Effector CD8-positive, alpha-beta T cell (primary cell): ENCODE data around the gene GGTLC1.
"Not testable (repeated sequence)": the region's sequence is repeated elsewhere in the genome, so short reads cannot be mapped to it uniquely, and the experiment has no call there.

Experiments
- DNase-seq: peaks from one replicate; lab custom pipeline; 2025; lab: John Stamatoyannopoulos, UW

Gene GGTLC1

DNA sequence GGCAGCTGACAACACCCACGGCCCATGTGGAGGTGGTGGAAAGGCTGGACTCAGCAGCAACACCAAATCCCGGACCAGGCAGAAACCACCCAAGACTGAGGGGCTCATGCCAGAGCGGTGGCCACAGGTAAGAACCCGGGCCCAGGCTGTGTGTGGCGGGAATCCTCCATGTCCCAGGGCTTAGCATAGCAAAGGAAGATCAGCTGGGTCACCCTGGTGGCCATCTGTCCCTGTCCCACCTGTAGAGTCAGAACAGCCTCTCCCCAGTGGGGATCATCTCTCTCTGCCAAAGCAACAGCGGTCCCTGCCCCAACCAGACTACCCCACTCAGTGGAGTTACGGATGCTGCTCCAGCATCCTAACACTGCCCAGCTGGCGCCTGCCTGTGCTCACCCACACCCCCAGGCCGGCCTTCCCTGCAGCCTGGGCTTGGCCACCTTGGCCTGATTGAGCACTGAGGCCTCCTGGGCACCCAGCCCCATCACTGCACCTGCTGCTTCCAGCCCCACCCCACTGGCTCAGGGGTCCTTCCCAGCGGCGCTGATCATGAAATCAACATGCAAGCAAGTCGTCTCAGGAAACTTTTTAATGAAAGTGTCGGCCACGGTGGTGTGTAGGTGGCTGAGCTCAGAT lies 5.5 kb upstream of the GGTLC1 start:
- DNase-seq = not testable (repeated sequence)

DNA sequence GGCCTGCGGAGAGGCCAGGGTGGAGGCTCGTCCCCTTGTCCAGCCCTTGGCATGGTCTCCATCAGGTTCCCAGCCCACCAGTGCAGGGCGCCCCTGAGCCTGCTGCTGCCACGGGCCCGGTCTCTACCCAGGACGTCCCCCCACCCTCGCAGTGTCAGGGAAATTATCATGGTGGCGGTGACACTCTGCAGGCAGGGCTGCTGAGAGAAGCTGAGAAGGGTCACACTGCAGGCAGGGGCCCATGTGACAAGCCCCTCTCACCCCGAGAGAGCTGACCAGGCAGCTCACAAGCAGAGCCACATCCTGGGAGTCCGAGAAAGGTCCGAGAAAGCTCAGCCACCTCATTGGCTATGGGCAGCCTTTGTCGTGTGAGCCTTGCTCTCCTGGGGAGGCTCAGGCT lies 4.9 kb upstream of the GGTLC1 start:
- DNase-seq = not testable (repeated sequence)

DNA sequence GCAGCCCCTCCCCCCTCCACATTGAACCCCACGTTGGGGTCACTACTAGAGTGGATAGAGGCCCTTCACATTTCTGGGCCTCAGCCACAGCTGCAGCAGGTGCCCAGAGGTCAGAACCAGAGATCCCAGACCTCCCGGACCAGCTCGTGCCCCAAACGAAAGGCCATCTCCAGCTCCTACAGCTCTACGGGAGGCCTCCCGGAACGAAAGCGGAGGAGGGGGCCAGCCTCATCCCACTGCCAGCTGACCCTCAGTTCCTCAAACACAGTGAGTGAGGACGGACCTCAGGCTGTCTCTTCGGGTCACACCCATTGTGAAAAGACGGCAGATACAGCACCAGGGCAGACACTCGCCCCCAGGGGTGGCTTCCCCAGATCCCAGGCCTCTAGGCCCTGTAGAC lies 1.7 kb upstream of the GGTLC1 start:
- DNase-seq = not testable (repeated sequence)

DNA sequence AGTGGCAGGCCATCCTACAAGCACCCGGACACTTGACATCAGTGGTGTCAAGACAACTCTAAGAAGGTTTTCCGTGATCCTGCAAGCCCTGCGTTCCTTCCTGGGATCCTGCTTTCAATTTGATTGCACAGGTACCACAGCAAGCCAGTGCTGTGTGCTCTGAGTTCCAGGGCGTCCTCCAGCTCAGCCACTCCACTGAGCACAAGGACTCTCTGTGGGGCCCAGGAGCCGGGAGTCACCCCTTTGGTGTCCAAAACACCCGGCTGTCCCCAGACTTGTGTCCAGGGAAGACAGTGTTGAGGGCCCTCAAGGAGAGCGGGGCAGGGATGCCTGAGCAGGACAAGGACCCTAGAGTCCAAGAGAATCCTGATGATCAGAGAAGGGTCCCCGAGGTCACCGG lies 387 bp upstream of the GGTLC1 start:
- DNase-seq = not testable (repeated sequence)

DNA sequence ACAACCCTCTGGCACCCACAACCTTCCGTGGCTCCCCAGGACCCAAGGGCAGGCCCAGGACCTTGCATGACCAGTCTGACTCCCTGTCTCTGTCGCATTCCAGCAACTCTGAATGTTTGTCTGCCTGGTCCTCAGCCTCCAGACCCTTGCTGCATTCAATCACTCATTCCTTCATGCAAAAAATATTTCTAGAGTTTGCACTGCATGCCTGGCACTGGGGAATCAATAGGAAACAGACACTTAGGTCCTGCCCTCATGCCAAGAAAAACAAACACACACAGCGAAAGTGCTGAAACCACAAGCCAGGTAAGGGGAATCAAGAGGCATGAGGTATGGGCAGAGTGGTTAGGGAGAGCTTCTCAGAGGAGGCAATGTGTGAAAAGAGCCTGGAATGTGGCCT lies 1.9 kb downstream of the GGTLC1 start:
- not testable (repeated sequence) for DNase-seq

DNA sequence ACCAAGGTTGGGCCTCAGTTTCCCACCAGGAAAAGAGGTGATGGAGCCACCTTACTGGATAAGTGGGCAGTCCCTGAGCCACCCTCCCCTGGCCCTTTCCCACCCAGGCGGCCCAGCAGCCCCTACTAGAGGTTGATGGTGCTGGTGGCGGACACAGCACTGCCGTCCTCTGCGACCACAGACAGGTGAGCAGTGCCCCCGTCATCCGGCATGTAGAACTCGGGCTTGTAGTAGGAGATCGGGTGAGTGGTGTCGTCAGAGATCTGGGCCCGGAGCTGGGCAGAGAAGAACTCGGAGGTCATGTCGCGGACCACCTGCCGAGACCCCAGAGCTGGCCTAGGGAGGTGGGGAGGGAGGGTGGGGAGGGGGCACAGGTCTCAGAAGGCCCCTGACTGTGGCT lies 2.3 kb downstream of the GGTLC1 start:
- DNase-seq = not testable (repeated sequence)

DNA sequence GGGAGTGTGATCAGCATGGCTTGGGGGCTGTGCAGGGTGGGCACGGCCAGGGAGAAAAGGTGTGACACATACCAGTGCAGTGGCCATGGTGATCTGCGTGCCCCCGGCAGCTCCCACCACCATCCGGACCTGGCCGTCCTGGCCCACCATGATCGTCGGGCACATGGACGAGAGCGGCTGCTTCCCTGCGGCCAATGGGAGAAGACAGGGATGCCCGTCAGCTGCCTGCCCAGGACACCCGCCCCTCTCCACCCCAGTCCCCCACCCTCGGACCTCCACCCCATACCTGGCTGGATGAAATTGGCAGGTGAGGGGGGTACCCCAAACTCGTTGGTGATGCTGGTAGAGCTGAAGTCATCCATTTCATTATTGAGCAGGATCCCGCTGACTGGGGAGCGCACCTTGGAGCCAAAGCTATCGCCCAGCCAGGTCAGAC lies 2.8 kb downstream of the GGTLC1 start:
- not testable (repeated sequence) for DNase-seq

DNA sequence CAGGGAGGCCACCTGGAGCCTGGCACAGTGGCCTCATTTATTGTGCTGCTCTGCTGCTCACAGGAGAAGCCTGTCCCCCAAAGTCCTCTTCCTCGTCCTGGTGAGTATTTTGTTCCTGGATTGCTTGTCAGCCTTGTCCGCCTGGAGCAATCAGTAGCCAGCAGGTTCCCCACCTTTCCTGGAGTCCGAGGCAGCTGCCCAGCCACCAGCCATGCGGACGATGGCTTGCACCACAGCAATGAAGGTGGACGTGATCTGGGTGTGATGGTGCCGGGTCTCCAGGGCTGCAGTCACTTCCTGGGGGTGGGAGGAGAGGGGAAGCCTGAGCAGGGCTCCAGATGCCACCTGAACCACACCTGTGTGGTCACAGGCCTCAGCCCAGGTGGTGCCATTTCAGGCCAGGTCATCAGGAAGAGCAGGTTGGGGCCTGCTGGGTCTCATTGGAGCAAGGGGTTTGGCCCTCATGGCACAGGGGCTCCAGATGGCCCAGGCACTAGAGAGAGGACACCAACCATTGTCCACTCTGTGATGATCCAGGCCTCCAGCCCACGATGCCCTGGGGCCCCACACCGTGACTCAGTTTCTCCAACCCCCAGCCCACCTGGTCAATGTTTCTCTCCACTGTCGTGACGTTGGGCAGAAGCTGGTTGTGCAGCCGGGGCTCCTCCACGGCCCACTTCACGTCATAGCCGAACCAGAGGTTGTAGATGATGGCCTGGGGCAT lies 3.4 kb downstream of the GGTLC1 start:
- not testable (repeated sequence) for DNase-seq

DNA sequence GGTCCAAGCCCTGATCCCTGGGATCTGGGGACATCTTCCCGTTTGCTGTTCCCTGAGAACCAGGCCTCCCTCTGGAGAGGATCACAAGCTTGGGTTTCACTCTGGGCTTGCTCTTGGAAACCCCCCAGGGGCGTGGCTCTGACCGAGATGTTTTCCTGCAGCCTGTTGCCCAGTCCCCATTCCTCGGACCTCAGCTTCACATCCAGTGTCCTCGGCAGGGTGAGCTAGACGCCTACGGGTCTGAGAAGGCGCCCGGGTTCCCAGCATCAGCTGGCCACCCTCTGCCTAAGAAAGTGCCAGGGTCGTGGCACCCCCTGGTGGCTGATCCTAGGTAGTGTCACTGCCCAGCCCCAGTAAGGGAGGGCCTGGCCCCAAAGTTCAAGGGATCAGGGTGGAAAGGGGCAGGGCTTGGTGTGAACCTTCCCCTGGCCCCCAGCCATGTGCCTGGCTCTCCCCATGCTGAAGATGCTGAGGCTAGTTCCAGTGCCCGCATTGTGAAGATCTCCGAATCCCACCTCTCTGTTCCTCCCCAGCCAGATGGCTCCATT lies 4.0 kb downstream of the GGTLC1 start:
- not testable (repeated sequence) for DNase-seq

DNA sequence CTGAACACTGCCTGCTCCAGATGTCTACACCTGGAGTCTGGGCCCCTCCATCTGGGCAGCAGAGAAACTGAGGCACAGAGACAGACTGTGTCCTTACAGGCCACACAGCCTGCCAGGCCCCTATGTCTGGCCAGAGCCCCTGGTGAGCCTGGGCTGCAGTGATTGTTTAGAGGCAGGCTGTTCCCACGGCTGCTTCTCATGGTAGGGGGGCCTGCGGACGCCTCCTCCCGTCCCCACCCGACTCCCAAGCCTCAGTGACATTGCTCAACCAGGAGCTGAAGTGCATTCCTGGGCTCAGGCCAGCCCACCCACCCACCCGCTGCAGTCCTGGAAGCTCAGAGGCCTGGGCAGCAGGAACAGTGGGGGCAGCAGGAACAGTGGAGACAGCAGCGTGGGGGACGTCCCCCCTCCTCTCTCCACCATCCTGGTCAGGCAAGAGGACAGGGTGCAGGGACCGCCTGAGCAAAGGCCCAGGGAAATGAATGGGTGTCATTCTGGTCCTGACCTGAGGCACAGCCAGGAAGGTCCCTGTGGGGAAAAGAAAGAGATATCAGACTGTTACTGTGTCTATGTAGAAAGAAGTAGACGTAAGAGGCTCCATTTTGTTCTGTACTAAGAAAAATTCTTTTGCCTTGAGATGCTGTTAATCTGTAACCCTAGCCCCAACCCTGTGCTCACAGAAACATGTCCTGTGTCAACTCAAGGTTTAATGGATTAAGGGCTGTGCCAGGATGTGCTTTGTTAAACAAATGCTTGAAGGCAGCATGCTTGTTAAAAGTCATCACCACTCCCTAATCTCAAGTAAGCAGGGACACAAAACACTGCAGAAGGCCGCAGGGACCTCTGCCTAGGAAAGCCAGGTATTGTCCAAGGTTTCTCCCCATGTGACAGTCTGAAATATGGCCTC lies 6.2 kb downstream of the GGTLC1 start:
- not testable (repeated sequence) for DNase-seq

DNA sequence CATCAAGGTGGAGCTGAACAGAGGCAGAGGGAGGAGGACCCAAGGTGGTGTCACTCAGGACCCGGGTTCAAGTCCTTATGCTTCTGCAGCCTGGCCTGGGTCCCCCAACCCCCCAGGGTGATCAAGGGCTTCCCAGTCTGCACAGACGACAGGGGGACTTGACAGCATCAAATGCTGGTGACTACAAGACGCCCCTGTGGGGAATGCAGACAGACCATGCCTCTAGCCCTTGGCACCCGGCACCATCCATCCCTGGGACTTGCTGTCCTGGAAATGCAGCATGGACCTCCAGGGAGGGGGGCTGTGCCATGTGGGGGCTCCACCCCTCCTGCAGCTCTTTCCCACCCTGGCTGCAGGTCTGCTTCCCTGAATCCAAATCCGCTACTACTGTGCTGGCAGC lies 7.1 kb downstream of the GGTLC1 start:
- DNase-seq = not testable (repeated sequence)

DNA sequence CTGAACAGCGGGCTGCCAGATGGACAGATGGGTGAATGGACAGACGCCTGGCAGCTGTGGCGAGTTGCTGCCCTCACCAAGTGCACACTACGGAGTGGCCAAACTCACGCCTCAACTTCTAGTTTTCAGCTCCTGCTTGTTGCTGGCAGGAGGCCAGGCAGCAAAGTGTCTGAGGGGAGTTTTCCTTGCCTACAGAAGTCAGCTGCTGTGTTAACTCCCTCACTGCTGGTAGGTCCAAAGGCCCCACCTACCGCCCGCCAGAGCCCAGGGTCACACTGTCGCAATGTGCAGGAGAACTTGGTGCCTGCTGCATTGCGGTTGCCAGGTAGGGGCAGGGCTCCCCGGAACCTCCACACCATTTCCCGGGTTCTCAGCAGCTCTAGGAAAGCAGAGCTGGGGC lies 7.6 kb downstream of the GGTLC1 start:
- not testable (repeated sequence) for DNase-seq

DNA sequence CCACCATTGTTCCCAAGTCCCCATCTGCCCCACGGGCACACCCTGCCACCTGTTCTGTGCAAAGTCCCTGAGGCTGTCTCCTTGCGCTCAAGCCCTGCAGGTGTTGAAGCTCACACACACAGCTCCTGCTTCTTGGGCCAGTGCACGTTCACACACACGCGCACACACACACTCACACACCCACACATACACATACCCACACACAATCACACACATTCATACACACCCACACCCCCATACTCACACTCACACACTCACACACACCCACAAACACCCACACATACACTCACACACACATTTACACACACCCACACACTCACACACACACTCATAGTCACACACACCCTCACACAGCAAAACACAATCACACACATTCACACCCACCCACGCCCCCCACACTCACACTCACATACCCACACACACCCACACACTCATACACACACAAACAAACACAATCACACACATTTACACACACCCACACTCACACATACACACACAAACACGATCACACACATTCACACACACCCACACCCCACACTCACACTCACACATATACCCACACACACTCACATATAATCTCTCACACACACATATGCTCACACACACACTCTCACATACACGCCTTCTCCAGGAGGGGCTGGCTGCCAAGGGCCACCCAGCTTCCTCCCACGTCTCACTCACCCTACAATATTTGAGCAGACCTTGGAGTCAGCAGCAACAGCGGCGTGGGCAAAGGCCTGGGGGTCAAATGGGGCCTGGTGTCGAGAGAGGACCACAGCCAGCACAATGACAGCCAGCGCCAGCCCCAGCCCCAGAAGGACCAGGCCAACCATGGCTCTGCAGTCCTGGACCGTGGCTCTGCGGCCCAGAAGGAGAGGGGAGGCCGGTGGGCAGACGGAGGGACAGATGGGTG lies 8.4 kb downstream of the GGTLC1 start:
- not testable (repeated sequence) for DNase-seq

DNA sequence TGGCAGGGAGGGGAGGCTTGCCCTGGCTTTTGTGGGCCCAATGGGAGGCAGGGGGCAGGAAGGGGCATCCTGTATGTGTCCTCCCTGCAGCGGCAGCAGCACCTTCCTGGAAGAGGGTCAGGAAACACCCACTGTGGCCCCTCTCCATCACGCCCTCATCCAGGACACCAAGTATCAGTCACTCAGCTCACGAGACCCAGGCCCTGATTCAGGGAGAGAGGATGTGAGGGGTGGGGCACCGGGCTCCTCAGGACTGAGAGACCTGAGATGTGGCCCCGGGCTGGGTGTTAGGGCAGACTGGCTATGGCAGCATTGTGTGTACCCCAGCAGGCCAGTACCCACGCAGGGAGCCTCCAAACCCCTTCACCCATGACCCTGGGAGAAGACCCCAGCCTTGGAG lies 9.2 kb downstream of the GGTLC1 start:
- DNase-seq = not testable (repeated sequence)

DNA sequence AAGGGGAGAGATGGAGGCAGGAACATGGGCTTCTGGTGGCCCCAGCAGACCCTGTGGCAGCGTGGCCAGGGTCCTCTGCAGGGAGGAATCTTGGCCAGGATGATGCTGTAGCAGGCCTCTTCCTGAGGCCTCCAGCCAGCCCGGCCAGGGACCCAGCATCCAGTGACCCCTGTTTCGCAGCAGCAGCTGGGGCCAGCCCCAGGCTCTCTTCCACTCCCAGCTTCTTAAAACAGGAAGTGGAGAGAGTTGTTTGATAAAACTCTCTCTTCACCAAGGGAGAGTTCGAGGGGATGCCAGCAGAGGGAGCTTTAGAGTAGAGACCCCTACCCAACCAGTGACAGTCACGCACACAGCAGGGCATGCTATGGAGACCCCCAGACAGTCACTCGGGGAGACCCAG lies 10.1 kb downstream of the GGTLC1 start:
- DNase-seq = not testable (repeated sequence)

DNA sequence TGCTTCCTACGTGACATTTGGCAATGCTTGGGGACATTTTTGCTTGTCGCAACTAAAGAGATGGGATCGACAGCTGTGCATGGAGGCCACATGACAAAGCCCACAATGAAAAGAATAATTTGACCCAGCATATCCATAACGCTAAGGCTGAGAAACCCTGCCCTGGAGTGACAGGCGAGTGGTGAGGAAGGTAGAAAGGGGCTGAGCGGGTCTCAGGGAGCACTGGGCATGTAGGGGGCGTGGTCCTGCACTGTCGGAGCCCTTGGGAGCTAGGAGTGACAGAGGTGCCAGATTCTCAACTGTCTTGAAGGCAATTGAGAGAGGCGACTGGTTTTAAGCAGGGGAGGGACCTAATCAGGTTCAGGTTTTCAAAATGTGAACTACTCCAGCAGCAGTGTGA lies 13.6 kb downstream of the GGTLC1 start:
- DNase-seq = no peak

DNA sequence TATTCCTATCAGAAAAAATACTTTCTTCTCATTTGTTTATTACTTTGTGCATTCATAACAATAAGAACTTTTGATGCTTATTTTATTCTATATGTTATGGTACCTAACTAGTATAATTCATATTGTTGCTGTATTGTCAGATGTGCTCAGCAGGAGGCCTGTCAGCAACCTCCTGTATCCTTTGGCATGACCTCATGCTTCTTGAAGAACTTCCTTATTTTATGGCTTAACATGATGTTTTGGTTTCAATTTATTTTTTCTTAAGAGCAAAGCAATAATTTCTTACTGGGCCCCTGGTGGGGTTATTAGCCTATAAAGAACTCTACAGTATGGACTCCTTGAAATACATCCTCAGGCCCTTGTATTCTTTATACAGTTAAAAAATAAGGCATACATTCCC lies 17.3 kb downstream of the GGTLC1 start:
- DNase-seq = no peak

DNA sequence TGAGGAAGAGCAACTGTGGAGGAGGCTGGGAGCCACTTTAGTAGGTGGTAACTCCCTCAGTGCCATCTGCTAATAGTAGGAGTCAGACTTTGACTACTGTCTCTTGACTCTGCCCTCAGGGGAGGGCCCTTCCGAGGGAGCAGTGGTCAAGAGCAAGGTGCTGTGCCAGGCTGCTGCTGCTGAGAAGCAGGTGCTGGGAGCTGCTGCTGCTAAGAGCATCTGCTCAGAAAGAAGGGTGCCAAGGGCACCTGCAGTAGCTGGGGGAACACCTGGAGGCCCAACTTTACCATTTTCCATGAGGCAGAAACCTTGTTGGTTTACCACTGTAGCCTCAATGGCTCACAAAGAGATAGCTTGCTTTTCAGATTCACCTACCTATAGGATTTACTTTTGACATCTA lies 18.5 kb downstream of the GGTLC1 start:
- DNase-seq = no peak

DNA sequence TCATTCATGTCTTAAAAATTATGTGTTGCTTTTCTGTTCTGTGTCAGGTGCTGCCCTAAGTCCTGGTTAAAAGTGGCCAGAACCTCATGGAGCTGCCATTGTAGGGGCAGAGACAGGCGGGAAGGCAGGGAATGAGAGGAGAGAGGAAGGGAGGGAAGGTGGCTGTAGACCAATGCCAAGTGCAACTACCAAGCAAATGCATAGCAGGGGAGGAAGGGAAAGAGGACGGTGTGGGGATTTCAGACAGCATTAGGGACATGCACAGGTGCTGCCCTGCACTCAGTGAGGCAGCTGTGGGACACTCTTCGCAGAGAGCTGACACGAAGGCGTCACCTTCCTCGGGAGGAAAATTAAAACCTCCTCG lies 21.0 kb downstream of the GGTLC1 start:
- no peak for DNase-seq

DNA sequence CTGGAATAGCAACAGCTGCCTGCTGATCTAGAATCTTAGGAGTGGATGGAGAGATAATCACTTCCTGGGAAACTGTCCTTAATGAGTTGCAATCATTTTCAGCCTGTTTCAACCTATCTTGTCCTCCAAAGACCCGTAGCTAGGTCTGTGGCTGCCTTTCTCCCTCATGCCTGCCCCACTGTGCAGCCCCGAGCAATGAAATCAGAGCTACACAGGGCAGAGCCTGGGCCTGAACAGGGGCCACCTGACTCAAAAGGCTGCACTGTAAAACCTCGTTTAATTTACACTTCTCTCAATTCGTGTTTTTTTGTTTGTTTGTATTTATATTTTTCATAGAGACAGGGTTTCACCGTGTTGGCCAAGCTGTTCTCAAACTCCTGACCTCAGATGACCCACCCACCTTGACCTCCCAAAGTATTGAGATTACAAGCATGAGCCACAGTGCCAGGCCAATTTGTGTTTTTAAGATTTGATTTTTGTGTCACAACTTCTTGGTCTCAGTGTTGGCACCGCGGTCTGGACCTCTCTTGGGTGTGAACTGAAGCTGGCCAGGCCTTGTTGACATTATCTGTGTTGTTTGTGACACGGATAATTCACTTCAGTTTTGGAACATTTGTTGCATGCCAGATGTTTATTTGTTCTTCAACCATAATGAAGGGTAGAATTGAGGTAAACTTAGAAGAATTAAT lies 21.5 kb downstream of the GGTLC1 start:
- no peak for DNase-seq

DNA sequence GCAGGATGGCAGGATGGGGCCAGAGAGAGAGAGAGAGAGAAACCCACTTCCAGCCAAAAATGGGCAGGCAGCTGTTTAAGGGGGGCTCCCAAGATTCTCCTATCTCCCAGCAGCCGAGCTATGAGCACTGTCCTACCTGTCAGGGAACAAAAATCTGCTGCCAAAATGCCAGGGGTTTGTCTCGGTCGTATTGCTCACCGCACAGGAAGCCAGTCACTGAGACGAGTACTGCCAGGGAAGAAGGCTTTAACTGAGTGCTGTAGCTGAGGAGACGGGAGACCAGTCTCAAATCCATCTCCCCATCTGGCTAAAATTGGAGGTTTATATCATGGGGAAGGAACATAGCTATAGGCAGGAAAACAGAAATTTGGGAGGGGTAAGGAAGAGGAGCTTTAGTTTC lies 22.3 kb downstream of the GGTLC1 start:
- no peak for DNase-seq
